Subcutaneous abdominal adipose tissue (tissue), 5 donors: ENCODE results near the gene AAK1.
A peak's percentile ranks its signal among the peaks of the same experiment; 100 is the strongest.

Experiments
- H3K27ac ChIP-seq: one replicate; pipeline ENCODE4 v1.7.0; 2013; ENCODE audit warnings: low read depth, mild to moderate bottlenecking, inconsistent platforms, low read length, moderate library complexity
- H3K27me3 ChIP-seq, 5 donors: one replicate each; pipeline ENCODE4 v1.7.0; 2013; ENCODE audit warnings: low read length in 5 of 5, inconsistent platforms in 1 of 5; ENCODE audit not compliant: control insufficient read depth in 5 of 5, insufficient read depth in 4 of 5
- H3K36me3 ChIP-seq, 5 donors: one replicate each; pipeline ENCODE4 v1.7.0; 2013; ENCODE audit warnings: low read length in 5 of 5; ENCODE audit not compliant: control insufficient read depth in 5 of 5, insufficient read depth in 5 of 5
- H3K4me1 ChIP-seq, 5 donors: one replicate each; pipeline ENCODE4 v1.7.0; 2013; ENCODE audit warnings: low read length in 5 of 5, mild to moderate bottlenecking in 3 of 5, moderate library complexity in 1 of 5; ENCODE audit not compliant: control insufficient read depth in 5 of 5, insufficient read depth in 5 of 5
- H3K4me3 ChIP-seq, 5 donors: one replicate each; pipeline ENCODE4 v1.7.0; 2013; ENCODE audit warnings: low read length in 5 of 5, low read depth in 1 of 5
- H3K9ac ChIP-seq, 5 donors: one replicate each; pipeline ENCODE4 v1.7.0; 2013; ENCODE audit warnings: low read length in 5 of 5, mild to moderate bottlenecking in 4 of 5, moderate library complexity in 3 of 5
- H3K9me3 ChIP-seq, 5 donors: one replicate each; pipeline ENCODE4 v1.7.0; 2013; ENCODE audit warnings: low read length in 5 of 5; ENCODE audit not compliant: control insufficient read depth in 5 of 5
- donor health status: healthy.
- donor health status: healthy.
- donor health status: healthy.
- donor health status: healthy.
- donor health status: healthy.

AAK1 gene

DNA sequence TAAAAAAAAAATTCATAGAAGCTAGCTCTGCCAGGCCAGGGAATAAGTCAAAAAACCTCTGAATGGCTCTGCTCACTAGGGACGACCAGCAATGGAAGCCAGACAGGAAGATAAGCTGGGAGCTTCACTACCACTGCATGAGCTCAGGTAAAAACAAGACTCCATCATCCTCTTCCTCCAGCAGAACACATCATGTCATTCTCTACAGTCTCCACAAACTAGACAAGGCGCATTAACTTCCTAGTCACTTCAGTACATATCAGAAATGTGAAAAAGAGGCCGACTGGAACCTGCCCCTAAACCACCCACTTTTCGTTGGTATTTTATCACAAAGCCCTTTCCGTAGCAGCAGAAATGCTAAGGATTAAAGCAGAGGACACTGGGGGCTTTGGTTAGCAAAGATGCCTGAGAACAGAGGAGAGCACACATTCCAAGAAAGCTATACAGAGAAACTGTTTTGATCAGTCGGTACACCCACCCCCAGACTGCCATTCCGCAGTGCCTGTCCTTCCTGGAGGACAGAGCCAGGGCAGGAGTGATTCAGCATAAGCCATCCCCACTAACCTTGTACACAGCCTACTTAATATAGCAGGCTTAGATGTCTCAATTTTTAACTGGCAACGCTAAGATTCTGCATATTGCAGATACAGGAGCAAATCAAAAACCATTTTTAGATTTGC lies 53.4 kb downstream of the AAK1 start:
- H3K27ac ChIP-seq: no peak overlapping the region
- H3K4me1 ChIP-seq: peaks cover 2 to 13% (median 10%) of the 10 kb centered on the region in 5 donors
- no peaks in the 10 kb centered on the region for H3K36me3 ChIP-seq
- H3K27me3 ChIP-seq: no peaks in the 10 kb centered on the region
- H3K9me3 ChIP-seq: no peaks in the 10 kb centered on the region
- no peak overlapping the region for H3K9ac ChIP-seq
- H3K4me3 ChIP-seq: no peak overlapping the region

DNA sequence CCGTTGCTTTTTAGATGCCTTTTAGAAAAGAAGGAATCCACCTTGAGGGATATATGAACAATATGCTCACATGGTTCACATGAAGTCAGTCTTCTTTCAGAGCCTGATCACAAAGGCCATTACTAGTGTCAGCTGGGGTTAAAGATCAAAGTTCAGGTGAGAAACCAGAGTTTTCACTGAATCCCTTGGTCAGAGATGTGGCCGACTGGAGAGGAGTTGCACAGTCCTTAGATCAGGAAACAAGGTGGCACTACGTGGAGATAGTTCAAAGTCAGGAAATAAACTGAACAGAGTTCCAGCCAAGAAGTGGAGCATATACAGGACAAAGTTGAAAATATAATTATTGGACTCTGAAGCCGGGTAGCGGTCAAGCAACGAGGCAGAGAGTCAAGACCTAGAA lies 54.6 kb downstream of the AAK1 start:
- Histone ChIP-seq H3K27ac (no peak overlapping the region), H3K9ac (no peak overlapping the region), H3K36me3 (no peaks in the 10 kb centered on the region), H3K4me3 (no peak overlapping the region), H3K9me3 (no peaks in the 10 kb centered on the region), H3K4me1 (peaks cover 2 to 13% (median 8%) of the 10 kb centered on the region in 5 donors), H3K27me3 (no peaks in the 10 kb centered on the region)

- Histone ChIP-seq H3K27me3 (no peaks in the 10 kb centered on the region), H3K9ac (no peak overlapping the region), H3K9me3 (no peaks in the 10 kb centered on the region), H3K4me3 (no peak overlapping the region), H3K36me3 (no peaks in the 10 kb centered on the region), H3K27ac (no peak overlapping the region), H3K4me1 (peaks cover 2 to 13% (median 9%) of the 10 kb centered on the region in 5 donors)
Observed at GRCh38 chr2:69588403-69588802, 55.1 kb downstream of the AAK1 start.

DNA sequence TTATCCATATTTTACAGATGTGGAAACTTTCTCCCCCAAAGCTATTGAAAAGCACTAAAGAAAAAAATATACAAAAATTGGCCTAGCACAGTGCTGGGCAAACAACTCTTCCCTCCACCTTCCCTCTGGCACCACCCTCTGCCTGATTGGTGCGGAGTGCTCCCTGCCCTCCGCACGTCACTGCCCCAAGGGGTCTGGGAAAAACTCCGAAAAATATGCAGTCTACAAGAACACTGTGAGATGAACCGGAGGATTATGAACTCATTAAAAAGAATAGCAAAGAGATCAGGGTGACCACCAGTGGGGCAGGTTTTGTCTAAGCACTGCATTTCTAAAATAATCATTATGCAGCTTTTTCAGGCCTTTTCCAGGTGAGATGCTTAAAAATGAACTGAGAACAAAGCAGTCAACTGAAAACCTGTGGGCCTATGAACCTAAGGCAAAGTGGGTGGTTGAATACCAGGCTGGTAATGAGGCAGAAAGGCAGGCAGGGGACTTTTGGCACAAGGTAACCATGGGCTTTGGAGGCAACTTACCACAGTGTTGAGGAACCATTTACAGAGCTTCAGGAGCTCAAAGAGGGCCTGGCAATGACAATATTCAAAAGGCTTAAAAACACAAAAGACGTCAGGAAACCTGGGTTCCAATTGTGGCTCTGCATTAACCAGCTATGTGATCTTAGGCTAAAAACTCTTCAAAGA lies 57.5 kb downstream of the AAK1 start:
- Histone ChIP-seq H3K27ac (no peak overlapping the region), H3K9me3 (no peaks in the 10 kb centered on the region), H3K36me3 (no peaks in the 10 kb centered on the region), H3K9ac (no peak overlapping the region), H3K4me3 (no peak overlapping the region), H3K4me1 (peaks cover 2 to 30% (median 22%) of the 10 kb centered on the region in 5 donors), H3K27me3 (no peaks in the 10 kb centered on the region)

- Histone ChIP-seq H3K36me3 (peaks cover 0 to 2% (median 0%) of the 10 kb centered on the region in 5 donors), H3K9ac (no peak overlapping the region), H3K9me3 (no peaks in the 10 kb centered on the region), H3K27me3 (no peaks in the 10 kb centered on the region), H3K4me1 (peaks cover 2 to 27% (median 22%) of the 10 kb centered on the region in 5 donors), H3K27ac (no peak overlapping the region), H3K4me3 (no peak overlapping the region)
Observed at GRCh38 chr2:69584127-69584889, 59.2 kb downstream of the AAK1 start.

GRCh38 chr2:69583321-69583833 lies 60.2 kb downstream of the AAK1 start:
- Histone ChIP-seq H3K4me3 (no peak overlapping the region), H3K27me3 (no peaks in the 10 kb centered on the region), H3K9me3 (no peaks in the 10 kb centered on the region), H3K9ac (no peak overlapping the region), H3K27ac (no peak overlapping the region), H3K36me3 (peaks cover 0 to 2% (median 0%) of the 10 kb centered on the region in 5 donors), H3K4me1 (peaks cover 0 to 22% (median 14%) of the 10 kb centered on the region in 5 donors)

GRCh38 chr2:69582582-69583176 lies 60.9 kb downstream of the AAK1 start:
- Histone ChIP-seq H3K27ac (peak overlapping the region; percentile 7), H3K4me1 (peaks cover 0 to 28% (median 18%) of the 10 kb centered on the region in 5 donors), H3K9me3 (no peaks in the 10 kb centered on the region), H3K9ac (no peak overlapping the region), H3K4me3 (peak overlapping the region in 1 of 5 donors; percentile 15), H3K36me3 (peaks cover 0 to 2% (median 0%) of the 10 kb centered on the region in 5 donors), H3K27me3 (no peaks in the 10 kb centered on the region)

- Histone ChIP-seq H3K27ac (no peak overlapping the region), H3K27me3 (no peaks in the 10 kb centered on the region), H3K36me3 (peaks cover 0 to 2% (median 0%) of the 10 kb centered on the region in 5 donors), H3K4me3 (no peak overlapping the region), H3K4me1 (peaks cover 5 to 36% (median 25%) of the 10 kb centered on the region in 5 donors), H3K9me3 (no peaks in the 10 kb centered on the region), H3K9ac (no peak overlapping the region)
Observed at GRCh38 chr2:69581774-69582581, 61.6 kb downstream of the AAK1 start.

DNA sequence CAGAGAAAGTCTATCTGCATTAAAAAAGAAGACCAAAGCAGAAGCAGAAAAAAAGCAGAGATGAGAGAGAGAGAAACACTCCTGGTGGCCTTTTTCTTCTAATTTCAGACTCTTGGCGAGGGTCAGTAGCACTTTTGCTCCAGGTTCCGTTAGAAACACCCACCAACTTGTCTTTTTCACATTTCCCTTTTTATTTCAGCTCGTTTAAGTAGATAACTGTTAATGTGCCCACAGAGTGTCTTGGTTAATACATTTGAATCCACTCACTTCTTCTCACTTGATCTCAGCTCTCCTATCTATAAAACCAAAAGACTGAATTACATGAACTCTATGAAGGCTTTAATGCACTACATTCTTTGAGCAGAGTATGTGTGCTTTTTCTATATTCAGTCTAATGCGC lies 63.1 kb downstream of the AAK1 start:
- no peak overlapping the region for H3K4me3 ChIP-seq
- no peak overlapping the region for H3K9ac ChIP-seq
- H3K27me3 ChIP-seq: no peaks in the 10 kb centered on the region
- no peaks in the 10 kb centered on the region for H3K9me3 ChIP-seq
- H3K27ac ChIP-seq: no peak overlapping the region
- H3K4me1 ChIP-seq: peaks cover 5 to 41% (median 29%) of the 10 kb centered on the region in 5 donors
- H3K36me3 ChIP-seq: peaks cover 0 to 2% (median 0%) of the 10 kb centered on the region in 5 donors
